HepG2 (cell line): ENCODE data around the gene MAP2K2. TPM values are rescaled to one million over a fixed set of nuclear protein-coding genes. Genes with fewer than 3 reads are reported as not detected.

Experiments used
- ATAC-seq: fragments of 200-7000 bp; cut with Tn5 transposase; 3 replicates; pipeline ENCODE4 v1.9.1; 2020; ENCODE audit warnings: mild to moderate bottlenecking, moderate library complexity
- BruUV-seq: library from RNA; stranded (reverse); fragments of 400-500 nt; replicated peaks from 2 replicates; lab custom pipeline; 2021; lab: Mats Ljungman, UMichigan
- CTCF ChIA-PET: fragments of 300-600 bp; formaldehyde crosslinking; extraction: SDS; loops from one replicate; lab custom pipeline; 2021; ENCODE audit warnings: low total read pairs, inconsistent platforms, low intra/inter-chr PET ratio; lab: Yijun Ruan, JAX
- POLR2A ChIA-PET: fragments of 350-600 bp; sonication (Branson Sonifier 250); formaldehyde crosslinking; loops from one replicate; lab custom pipeline; 2020; ENCODE audit warnings: antibody characterized with exemption, inconsistent platforms; lab: Yijun Ruan, JAX
- DNase-seq: peaks from one replicate; pipeline ENCODE4 v3.0.0-alpha.2; 2015; ENCODE audit warnings: low spot score
- FAIRE-seq: peaks from 3 replicates; lab custom pipeline; 2011; peaks lifted over from hg19 to GRCh38; lab: Jason Lieb, UNC
- H2AFZ ChIP-seq: one replicate; pipeline ENCODE4 v1.6.1; 2011; ENCODE audit warnings: low read length, inconsistent platforms
- H3K27ac ChIP-seq: fragments of 300-600 bp; 3 replicates; pipeline ENCODE4 v1.8.0; 2011; ENCODE audit warnings: mixed run types, mild to moderate bottlenecking, mixed read lengths, low read length, inconsistent platforms; ENCODE audit not compliant: insufficient read depth; ENCODE audit errors: extremely low read length
- H3K27me3 ChIP-seq, 2 experiments: fragments of 200-600 bp in 1 of 2; 2 replicates in 1 of 2; 3 replicates in 1 of 2; pipeline versions ENCODE4 v1.6.0 to v1.8.0; 2011; ENCODE audit warnings: low read length in 2 of 2, mild to moderate bottlenecking in 2 of 2, moderate library complexity in 2 of 2, inconsistent platforms in 1 of 2; ENCODE audit not compliant: insufficient read depth in 2 of 2, control insufficient read depth in 1 of 2
- H3K36me3 ChIP-seq, 2 experiments: fragments of 200-600 bp in 1 of 2; replicated peaks in 1 of 2; 2 replicates in 1 of 2; 3 replicates in 1 of 2; pipeline versions ENCODE4 v1.5.1 to v1.8.0; 2011; ENCODE audit warnings: low read length in 2 of 2, inconsistent platforms in 1 of 2; ENCODE audit not compliant: insufficient read depth in 2 of 2, control insufficient read depth in 1 of 2
- H3K4me1 ChIP-seq: 2 replicates; pipeline ENCODE4 v1.5.1; 2012; ENCODE audit warnings: low read length, inconsistent platforms; ENCODE audit not compliant: insufficient read depth
- H3K4me2 ChIP-seq: 2 replicates; pipeline ENCODE4 v1.6.0; 2011; ENCODE audit warnings: low read depth, low read length, inconsistent platforms
- H3K4me3 ChIP-seq, 3 experiments: fragments of 200-600 bp in 1 of 3; sonication (generic), shearing (Covaris generic) in 1 of 3; replicated peaks in 1 of 3; 2 replicates each; pipeline ENCODE4 v1.5.1; 2011 to 2016; ENCODE audit warnings: low read length in 3 of 3, inconsistent platforms in 2 of 3, low read depth in 2 of 3, mild to moderate bottlenecking in 2 of 3, control low read depth in 1 of 3, mixed read lengths in 1 of 3; ENCODE audit not compliant: insufficient read depth in 1 of 3
- H3K79me2 ChIP-seq: one replicate; pipeline ENCODE4 v1.6.1; 2011; ENCODE audit warnings: low read length, inconsistent platforms; ENCODE audit not compliant: insufficient read depth
- H3K9ac ChIP-seq: 2 replicates; pipeline ENCODE4 v1.6.0; 2011; ENCODE audit warnings: mild to moderate bottlenecking, low read depth, low read length, inconsistent platforms; ENCODE audit not compliant: insufficient read depth
- H3K9me3 ChIP-seq: 2 replicates; pipeline ENCODE4 v1.5.1; 2012; ENCODE audit warnings: mild to moderate bottlenecking, low read length
- H4K20me1 ChIP-seq: 2 replicates; pipeline ENCODE4 v1.6.0; 2011; ENCODE audit warnings: inconsistent platforms, mild to moderate bottlenecking, low read length, moderate library complexity; ENCODE audit not compliant: insufficient read depth
- AGO2 ChIP-seq: fragments of 200-400 bp; formaldehyde crosslinking; optimal IDR thresholded peaks from 2 replicates; pipeline ENCODE3; 2017; ENCODE audit warnings: mild to moderate bottlenecking, low read depth, low read length, moderate library complexity
- HMG20B ChIP-seq: conservative IDR thresholded peaks from 2 replicates; pipeline ENCODE4 v1.6.1; 2016; ENCODE audit warnings: missing genetic modification reagents, missing compliant biosample characterization
- POLR2G ChIP-seq: fragments of 200-400 bp; formaldehyde crosslinking; IDR thresholded peaks from 2 replicates; pipeline ENCODE4 v1.6.1; 2018; ENCODE audit warnings: mild to moderate bottlenecking, low read depth, low read length, moderate library complexity
- SMYD3 ChIP-seq: sonication (generic); formaldehyde crosslinking; IDR thresholded peaks from 2 replicates; pipeline ENCODE4 v1.8.1; 2023; ENCODE audit warnings: mild to moderate bottlenecking, missing genetic modification reagents
- SP4 ChIP-seq: sonication (generic); formaldehyde crosslinking; IDR thresholded peaks from 2 replicates; pipeline ENCODE4 v1.8.1; 2023; ENCODE audit warnings: mild to moderate bottlenecking, missing genetic modification reagents
- ZNF235 ChIP-seq: sonication (generic); formaldehyde crosslinking; IDR thresholded peaks from 2 replicates; pipeline ENCODE4 v1.8.1; 2023; ENCODE audit warnings: mild to moderate bottlenecking, missing genetic modification reagents, borderline replicate concordance
- WGBS: methylation state at CpG from one replicate; pipeline ENCODE4 v1.1.6; 2017; ENCODE audit warnings: low lambda C conversion rate; 5-methylcytosine and 5-hydroxymethylcytosine counted together
- in situ Hi-C: cut with HindIII; loops from 2 replicates; pipeline ENCODE4 v1.10.0; 2017; ENCODE audit warnings: low pct_unique_long_range_greater_than_20kb; ENCODE audit not compliant: extremely low pct_ligation_motif_present
- intact Hi-C: fragments of 100-400 bp; cut with micrococcal nuclease; formaldehyde crosslinking; loops from one replicate; pipeline ENCODE4 v1.10.0; 2022; ENCODE audit not compliant: unreplicated experiment
- polyA plus RNA-seq, 8 experiments: library from polyadenylated mRNA; depleted of rRNA in 3 of 8; stranded (reverse) in 7 of 8; unstranded in 1 of 8; fragments of >200 nt; fragmentation: Illumina TruSeq in 4 of 8; extraction: Trizol in 4 of 8; gene quantifications; 2 replicates each; pipeline versions ENCODE4 v1.2.1 to v1.2.3, GENCODE V29; 2011 to 2016; ENCODE audit warnings: low read depth in 4 of 8, missing spikeins in 1 of 8, mixed read lengths in 1 of 8; ENCODE audit not compliant: insufficient read depth in 1 of 8
- total RNA-seq, 5 experiments: library from RNA; depleted of rRNA; stranded (reverse); fragments of >200 nt; fragmentation: Illumina TruSeq; extraction: Trizol; gene quantifications; 2 replicates each; pipeline ENCODE4 v1.2.3, GENCODE V29; 2016; ENCODE audit warnings: low read depth in 1 of 5
- TF ChIP-seq, protein P1 (sequence below): sonication (generic); formaldehyde crosslinking; IDR thresholded peaks from 2 replicates; pipeline ENCODE4 v1.4.0; 2020; ENCODE audit warnings: missing genetic modification reagents, mild to moderate bottlenecking, borderline replicate concordance
- TF ChIP-seq, protein P2 (sequence below): sonication (generic); formaldehyde crosslinking; IDR thresholded peaks from 2 replicates; pipeline ENCODE4 v1.4.0; 2020; ENCODE audit warnings: missing genetic modification reagents, mild to moderate bottlenecking, borderline replicate concordance

The MAP2K2 gene
- total and polyA plus RNA-seq, 2 of the 13 experiments (the other 11 are each of a cell fraction or from before 2014, with no cell fraction given) = 70.3 to 80.9 TPM

DNA sequence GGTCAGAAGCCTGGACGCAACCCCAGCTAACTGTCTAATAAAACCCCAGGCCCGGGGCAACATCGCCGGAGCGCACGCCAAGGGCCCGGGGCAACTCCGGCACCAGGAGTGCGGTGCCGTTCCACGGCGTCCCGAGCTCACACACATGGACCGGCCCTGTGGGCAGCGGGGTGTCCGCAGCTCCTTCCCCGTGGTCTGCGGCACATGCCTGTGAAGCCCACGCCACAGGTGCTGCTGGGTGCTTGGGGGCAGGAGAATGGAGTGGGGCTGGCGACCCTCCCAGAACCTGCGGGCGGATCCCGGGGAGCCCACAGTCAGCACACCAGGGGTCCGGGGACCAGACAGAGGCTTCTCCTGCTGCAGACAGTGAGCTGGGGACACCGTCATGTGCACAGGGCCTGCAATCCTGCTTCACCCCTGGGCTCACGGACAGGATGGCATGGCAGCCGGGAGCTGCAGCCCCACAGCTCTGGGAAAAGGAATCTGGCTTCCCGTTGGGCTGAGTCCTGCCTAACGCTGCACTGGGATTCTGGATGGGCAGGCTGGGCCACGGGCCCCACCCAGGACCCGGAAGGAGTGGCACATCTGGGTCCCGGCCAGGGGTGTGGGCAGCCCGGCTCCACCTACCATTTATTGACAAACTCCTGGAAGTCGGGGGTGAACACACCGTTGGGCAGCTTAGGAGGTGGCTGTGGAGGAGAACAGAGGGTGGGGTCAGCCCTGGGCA is 29.0 kb downstream of the MAP2K2 start:
- no peak for ATAC-seq
- no CpG with 5 or more reads among the region's 35 CpGs for WGBS
- CTCF ChIA-PET = no interaction called here

DNA sequence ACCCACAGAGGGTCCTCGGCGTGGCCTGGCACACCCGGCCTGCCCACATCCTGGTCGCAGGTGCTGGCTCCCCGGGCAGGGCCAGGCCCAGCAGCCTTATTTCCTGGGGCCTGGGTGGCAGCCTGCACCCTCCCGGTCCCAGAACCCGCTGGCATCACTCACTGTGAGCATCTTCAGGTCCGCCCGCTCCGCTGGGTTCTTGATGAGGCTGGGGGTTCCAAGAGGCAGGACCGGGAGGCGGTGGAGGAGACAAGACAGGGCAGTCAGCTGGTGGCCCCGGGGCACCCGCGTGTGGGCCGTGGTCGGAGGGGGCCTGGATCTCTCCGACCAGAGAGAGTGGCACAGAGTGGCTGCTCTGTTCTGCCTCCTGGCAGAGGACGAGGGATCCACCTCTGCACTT is 29.6 kb downstream of the MAP2K2 start:
- intact Hi-C loops (no loop called here), in situ Hi-C loops (no loop called here)
- Histone ChIP-seq H2AFZ (no peak overlapping the region), H3K9ac (no peak overlapping the region), H3K4me3 (no peak overlapping the region), H3K4me2 (no peak overlapping the region), H3K79me2 (no peaks in the 10 kb centered on the region), H3K9me3 (no peaks in the 10 kb centered on the region), H3K4me1 (no peaks in the 10 kb centered on the region), H3K36me3 (peaks cover 4 to 9% of the 10 kb centered on the region in 2 experiments; a peak in 3 of 5 replicates), H4K20me1 (no peaks in the 10 kb centered on the region), H3K27me3 (no peaks in the 10 kb centered on the region), H3K27ac (no peak overlapping the region)
- BruUV-seq = no TSS peak
- CTCF ChIA-PET = no interaction called here
- FAIRE-seq (no peak), DNase-seq (no peak), ATAC-seq (no peak)
- TF ChIP-seq SP4 (CRISPR knock-in tag) (no peak), AGO2 (peak; percentile 72), SMYD3 (no peak)
- TF ChIP-seq, protein P1, sequence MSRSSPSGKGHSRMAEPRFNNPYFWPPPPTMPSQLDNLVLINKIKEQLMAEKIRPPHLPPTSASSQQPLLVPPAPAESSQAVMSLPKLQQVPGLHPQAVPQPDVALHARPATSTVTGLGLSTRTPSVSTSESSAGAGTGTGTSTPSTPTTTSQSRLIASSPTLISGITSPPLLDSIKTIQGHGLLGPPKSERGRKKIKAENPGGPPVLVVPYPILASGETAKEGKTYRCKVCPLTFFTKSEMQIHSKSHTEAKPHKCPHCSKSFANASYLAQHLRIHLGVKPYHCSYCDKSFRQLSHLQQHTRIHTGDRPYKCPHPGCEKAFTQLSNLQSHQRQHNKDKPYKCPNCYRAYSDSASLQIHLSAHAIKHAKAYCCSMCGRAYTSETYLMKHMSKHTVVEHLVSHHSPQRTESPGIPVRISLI = no peak
- TF ChIP-seq, protein P2, sequence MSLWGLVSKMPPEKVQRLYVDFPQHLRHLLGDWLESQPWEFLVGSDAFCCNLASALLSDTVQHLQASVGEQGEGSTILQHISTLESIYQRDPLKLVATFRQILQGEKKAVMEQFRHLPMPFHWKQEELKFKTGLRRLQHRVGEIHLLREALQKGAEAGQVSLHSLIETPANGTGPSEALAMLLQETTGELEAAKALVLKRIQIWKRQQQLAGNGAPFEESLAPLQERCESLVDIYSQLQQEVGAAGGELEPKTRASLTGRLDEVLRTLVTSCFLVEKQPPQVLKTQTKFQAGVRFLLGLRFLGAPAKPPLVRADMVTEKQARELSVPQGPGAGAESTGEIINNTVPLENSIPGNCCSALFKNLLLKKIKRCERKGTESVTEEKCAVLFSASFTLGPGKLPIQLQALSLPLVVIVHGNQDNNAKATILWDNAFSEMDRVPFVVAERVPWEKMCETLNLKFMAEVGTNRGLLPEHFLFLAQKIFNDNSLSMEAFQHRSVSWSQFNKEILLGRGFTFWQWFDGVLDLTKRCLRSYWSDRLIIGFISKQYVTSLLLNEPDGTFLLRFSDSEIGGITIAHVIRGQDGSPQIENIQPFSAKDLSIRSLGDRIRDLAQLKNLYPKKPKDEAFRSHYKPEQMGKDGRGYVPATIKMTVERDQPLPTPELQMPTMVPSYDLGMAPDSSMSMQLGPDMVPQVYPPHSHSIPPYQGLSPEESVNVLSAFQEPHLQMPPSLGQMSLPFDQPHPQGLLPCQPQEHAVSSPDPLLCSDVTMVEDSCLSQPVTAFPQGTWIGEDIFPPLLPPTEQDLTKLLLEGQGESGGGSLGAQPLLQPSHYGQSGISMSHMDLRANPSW (CRISPR knock-in tag) = no peak
- POLR2A ChIA-PET = interaction anchor here (1.1 to 1.6 kb wide), 2 partner anchors 10 to 28 kb away, joined by 3 to 5 read pairs; partner anchors contain the start of gene ZBTB7A
- 100% methylated on average over 3 of the region's 19 CpGs for WGBS

More for the DNA sequence above, 29.0 kb downstream of the MAP2K2 start:
- H3K36me3 ChIP-seq = peaks cover 6 to 7% of the 10 kb centered on the region in 2 experiments; a peak in 3 of 5 replicates
- no peaks in the 10 kb centered on the region for H3K4me1 ChIP-seq
- H3K79me2 ChIP-seq = no peaks in the 10 kb centered on the region
- in situ Hi-C loops (no loop called here), intact Hi-C loops (no loop called here)
- DNase-seq = no peak
- 0 out of 2 replicates have a peak, but pooled peaks have one; percentile 43 for TF ChIP-seq ZNF235 (CRISPR knock-in tag)
- peak; percentile 10; the same call in 1 of the 2 replicates for TF ChIP-seq POLR2G
- TF ChIP-seq HMG20B (CRISPR knock-in tag) = no peak
- TF ChIP-seq AGO2 = peak; percentile 72
- no peak overlapping the region for H3K4me2 ChIP-seq
- no peak overlapping the region for H3K9ac ChIP-seq
- no peak overlapping the region for H3K4me3 ChIP-seq
- no peaks in the 10 kb centered on the region for H3K9me3 ChIP-seq
- POLR2A ChIA-PET = interaction anchor here (1.1 to 1.6 kb wide), 2 partner anchors 9 to 29 kb away, joined by 3 to 5 read pairs; partner anchors contain the start of gene ZBTB7A
- no peaks in the 10 kb centered on the region for H3K27me3 ChIP-seq
- BruUV-seq = no TSS peak
- no peak for FAIRE-seq
- no peak overlapping the region for H3K27ac ChIP-seq
- no peaks in the 10 kb centered on the region for H4K20me1 ChIP-seq
- H2AFZ ChIP-seq = no peak overlapping the region
